NT2/D1 (cell line): ENCODE results near the gene SPTAN1.

ENCODE experiments used
- DNase-seq: peaks from one replicate; pipeline ENCODE4 v3.0.0-alpha.2; 2011; ENCODE audit warnings: low read depth, low spot score
- H3K27me3 ChIP-seq: 2 replicates; pipeline ENCODE4 v1.6.0; 2011; ENCODE audit warnings: mild to moderate bottlenecking; ENCODE audit not compliant: insufficient read length, insufficient read depth
- H3K36me3 ChIP-seq: 2 replicates; pipeline ENCODE4 v1.6.1; 2011; ENCODE audit warnings: mild to moderate bottlenecking, low read length, mixed read lengths; ENCODE audit not compliant: insufficient read depth, insufficient read length
- H3K4me1 ChIP-seq: 2 replicates; pipeline ENCODE4 v1.5.1; 2011; ENCODE audit not compliant: insufficient read depth, insufficient read length
- H3K4me3 ChIP-seq: 2 replicates; pipeline ENCODE4 v1.5.1; 2011; ENCODE audit warnings: low read depth; ENCODE audit not compliant: insufficient read length
- H3K9ac ChIP-seq: 2 replicates; pipeline ENCODE4 v1.6.0; 2011; ENCODE audit warnings: low read depth; ENCODE audit not compliant: insufficient read length
- H3K9me3 ChIP-seq: 2 replicates; pipeline ENCODE4 v1.5.1; 2011; ENCODE audit warnings: mild to moderate bottlenecking, low read length; ENCODE audit not compliant: insufficient read depth
- SUZ12 ChIP-seq: IDR thresholded peaks from 2 replicates; pipeline ENCODE4 v1.6.1; 2011; ENCODE audit not compliant: insufficient read length, insufficient read depth; ENCODE audit errors: extremely low read depth
- YY1 ChIP-seq: IDR thresholded peaks from 2 replicates; pipeline ENCODE4 v1.6.1; 2011; ENCODE audit not compliant: insufficient read length, insufficient read depth
- ZNF274 ChIP-seq: IDR thresholded peaks from 2 replicates; pipeline ENCODE4 v1.6.1; 2011; ENCODE audit warnings: mild to moderate bottlenecking, low read depth, low read length

SPTAN1 gene

GRCh38 chr9:128548876-128549275, 3.5 kb upstream of the SPTAN1 start:
- Histone ChIP-seq H3K4me1 (peaks cover 3% of the 10 kb centered on the region), H3K9me3 (no peaks in the 10 kb centered on the region), H3K4me3 (no peak overlapping the region), H3K36me3 (peaks cover 4% of the 10 kb centered on the region), H3K9ac (no peak overlapping the region), H3K27me3 (no peaks in the 10 kb centered on the region)
- no peak for TF ChIP-seq ZNF274
- no peak for TF ChIP-seq SUZ12
- TF ChIP-seq YY1: no peak
- no peak for DNase-seq

DNA sequence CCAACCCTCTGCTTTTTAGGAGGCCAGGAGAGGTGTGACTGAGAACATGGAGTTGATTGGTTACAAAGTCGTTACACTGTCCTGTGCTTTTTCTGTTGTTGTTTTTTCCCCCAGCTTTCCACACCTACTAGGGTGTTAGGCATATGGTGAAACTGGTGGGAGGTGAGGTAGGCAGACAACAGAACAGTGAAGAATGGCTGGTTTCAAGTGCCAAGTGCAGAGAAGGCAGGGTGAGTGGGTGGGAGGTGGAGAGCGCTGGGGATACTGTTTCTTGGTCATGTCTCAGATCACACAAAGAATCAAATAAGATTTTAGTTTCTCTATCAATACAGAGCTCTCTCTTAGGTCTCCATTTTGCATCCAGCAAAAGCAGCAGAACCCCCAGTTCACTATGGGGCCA, 2.2 kb upstream of the SPTAN1 start:
- H3K9ac ChIP-seq: no peak overlapping the region
- H3K4me3 ChIP-seq: no peak overlapping the region
- no peaks in the 10 kb centered on the region for H3K9me3 ChIP-seq
- peaks cover 5% of the 10 kb centered on the region for H3K4me1 ChIP-seq
- no peak for DNase-seq
- TF ChIP-seq YY1 (no peak), SUZ12 (no peak), ZNF274 (no peak)
- no peaks in the 10 kb centered on the region for H3K27me3 ChIP-seq
- H3K36me3 ChIP-seq: peaks cover 4% of the 10 kb centered on the region

DNA sequence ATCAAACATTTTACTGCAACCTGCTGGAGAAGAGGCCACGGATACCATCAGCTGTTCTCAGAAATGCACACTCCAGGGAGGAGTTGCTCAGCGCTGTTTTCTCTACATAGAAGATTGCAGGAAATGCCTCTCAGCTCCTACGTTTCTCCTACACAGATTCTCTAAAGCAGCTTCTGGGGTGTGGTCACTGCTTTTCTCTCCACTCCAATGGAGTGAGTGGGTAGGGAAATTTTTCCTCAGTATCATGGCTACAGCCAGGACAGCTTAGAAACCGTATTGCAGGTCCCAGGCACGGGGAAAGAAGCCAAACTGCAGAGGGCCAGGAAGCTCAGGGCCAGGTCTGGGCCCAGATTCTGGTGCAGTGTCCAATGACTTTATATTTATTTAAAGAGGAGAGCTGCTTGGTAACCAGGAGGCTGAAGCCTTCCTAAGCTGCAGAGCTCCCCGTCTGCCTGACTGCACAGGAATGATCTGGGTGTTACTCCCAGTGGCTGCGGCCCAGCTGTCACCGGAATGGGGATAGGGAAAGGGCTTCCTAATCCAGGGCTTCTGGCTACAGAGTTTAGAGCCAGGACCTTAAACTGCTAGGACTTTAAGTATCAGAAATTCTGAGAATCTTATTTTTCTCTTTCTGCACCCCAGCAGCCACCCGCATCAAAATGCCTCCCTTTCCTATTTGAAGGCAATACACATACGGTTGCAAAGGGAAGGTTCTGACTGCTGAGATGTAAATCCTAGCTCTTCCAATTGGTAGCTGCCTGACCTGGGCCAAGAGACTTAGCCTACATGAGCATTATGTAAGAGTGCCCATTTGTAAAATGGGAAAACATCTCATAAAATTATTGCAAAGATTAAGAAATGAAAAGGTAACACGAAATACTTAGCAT, 1.4 kb upstream of the SPTAN1 start:
- H3K36me3 ChIP-seq: peaks cover 5% of the 10 kb centered on the region
- peak overlapping the region; percentile 51 for H3K4me3 ChIP-seq
- DNase-seq: no peak
- no peak for TF ChIP-seq SUZ12
- no peak for TF ChIP-seq YY1
- no peak for TF ChIP-seq ZNF274
- peak overlapping the region; percentile 77 for H3K9ac ChIP-seq
- H3K9me3 ChIP-seq: no peaks in the 10 kb centered on the region
- peaks cover 5% of the 10 kb centered on the region for H3K4me1 ChIP-seq
- H3K27me3 ChIP-seq: no peaks in the 10 kb centered on the region

GRCh38 chr9:128551657-128552152, 682 bp upstream of the SPTAN1 start:
- H3K36me3 ChIP-seq: peaks cover 12% of the 10 kb centered on the region
- DNase-seq: no peak
- no peaks in the 10 kb centered on the region for H3K27me3 ChIP-seq
- no peaks in the 10 kb centered on the region for H3K9me3 ChIP-seq
- H3K4me1 ChIP-seq: peaks cover 5% of the 10 kb centered on the region
- TF ChIP-seq SUZ12 (no peak), YY1 (no peak), ZNF274 (no peak)
- peak overlapping the region; percentile 77 for H3K9ac ChIP-seq
- H3K4me3 ChIP-seq: peak overlapping the region; percentile 51

DNA sequence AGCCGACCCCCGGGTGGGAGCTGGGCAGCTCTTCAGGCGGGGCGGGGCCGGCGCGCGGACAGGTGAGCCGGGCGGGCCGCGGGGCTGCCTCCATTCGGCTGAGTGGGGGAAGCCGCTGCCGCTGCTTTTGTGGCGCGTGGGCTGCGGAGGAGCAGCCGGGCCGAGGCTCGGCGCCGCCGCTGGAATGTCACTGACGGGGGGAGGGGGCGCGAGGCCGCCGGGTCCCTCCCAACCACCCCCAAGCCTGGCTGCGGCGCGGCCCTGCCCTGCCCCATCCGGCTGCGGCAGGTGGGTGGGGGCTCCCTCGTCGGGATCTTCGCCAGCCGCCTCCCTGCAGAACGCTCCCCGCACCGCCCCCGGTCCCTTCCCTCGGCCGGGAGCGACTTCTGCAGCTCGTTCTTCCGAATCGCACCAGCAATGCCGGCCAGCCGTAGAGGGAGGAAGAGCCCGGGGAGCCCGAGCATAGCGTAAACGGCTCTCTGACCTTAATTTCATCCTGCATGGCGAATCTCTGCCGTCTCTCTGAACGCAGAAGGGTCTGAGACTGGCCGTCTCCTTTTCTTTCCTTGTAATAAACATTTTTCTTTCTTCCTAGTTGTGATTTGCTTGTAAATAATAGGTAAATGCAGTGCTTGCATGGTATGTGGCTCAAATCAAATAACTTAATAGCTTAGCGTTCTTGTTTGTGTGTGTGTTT, 505 bp downstream of the SPTAN1 start:
- peak; percentile 39 for DNase-seq
- no peaks in the 10 kb centered on the region for H3K9me3 ChIP-seq
- peak overlapping the region; percentile 80 for H3K4me3 ChIP-seq
- peaks cover 5% of the 10 kb centered on the region for H3K4me1 ChIP-seq
- peaks cover 20% of the 10 kb centered on the region for H3K36me3 ChIP-seq
- peak overlapping the region; percentile 87 for H3K9ac ChIP-seq
- TF ChIP-seq YY1 (no peak), SUZ12 (no peak), ZNF274 (no peak)
- no peaks in the 10 kb centered on the region for H3K27me3 ChIP-seq

- Histone ChIP-seq H3K4me1 (peaks cover 5% of the 10 kb centered on the region), H3K4me3 (peak overlapping the region; percentile 80), H3K36me3 (peaks cover 20% of the 10 kb centered on the region), H3K9me3 (no peaks in the 10 kb centered on the region), H3K27me3 (no peaks in the 10 kb centered on the region), H3K9ac (peak overlapping the region; percentile 65)
- DNase-seq: no peak
- TF ChIP-seq ZNF274 (no peak), YY1 (no peak), SUZ12 (no peak)
Observed at GRCh38 chr9:128553728-128554127, 1.3 kb downstream of the SPTAN1 start.

DNA sequence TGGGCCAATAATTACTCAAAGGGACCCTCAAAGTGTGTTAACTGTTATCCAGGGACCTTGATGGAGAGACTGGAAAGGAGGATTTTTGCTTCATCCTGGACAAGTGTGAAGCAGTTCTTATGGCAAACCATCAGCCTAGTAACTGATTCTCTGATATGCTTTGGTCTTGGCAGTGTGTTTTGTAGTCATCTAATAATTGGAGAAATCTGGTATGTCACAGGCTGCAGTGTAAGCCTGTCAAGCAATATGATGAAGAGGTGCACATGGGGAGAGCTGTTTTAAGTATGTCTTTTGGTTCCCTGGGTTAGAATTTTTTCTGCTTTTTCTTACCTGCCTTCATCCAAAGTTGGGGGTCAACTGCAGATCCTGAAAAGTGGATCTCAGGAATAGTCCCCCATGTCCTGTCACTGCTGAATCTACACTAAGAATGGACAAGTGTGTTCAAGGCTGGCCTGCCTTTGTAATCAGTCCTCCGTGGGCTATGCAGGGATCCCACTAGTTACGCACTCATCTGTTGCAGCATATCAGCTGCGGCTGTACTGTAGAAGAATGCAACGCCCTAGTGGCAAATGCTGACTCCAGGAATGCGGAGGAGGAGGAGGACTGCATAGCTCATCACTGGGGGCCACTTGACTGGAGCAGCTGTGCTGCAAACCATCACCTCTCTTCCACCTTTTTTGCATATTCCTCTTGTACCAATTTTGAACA, 1.9 kb downstream of the SPTAN1 start:
- Histone ChIP-seq H3K4me3 (peak overlapping the region; percentile 80), H3K9ac (peak overlapping the region; percentile 21), H3K36me3 (peaks cover 25% of the 10 kb centered on the region), H3K9me3 (no peaks in the 10 kb centered on the region), H3K27me3 (no peaks in the 10 kb centered on the region), H3K4me1 (peaks cover 9% of the 10 kb centered on the region)
- DNase-seq: no peak
- TF ChIP-seq YY1 (no peak), SUZ12 (no peak), ZNF274 (no peak)
